ENCODE data around the gene KIF26A. TPM values are rescaled to one million over a fixed set of nuclear protein-coding genes. Genes with fewer than 3 reads are reported as not detected.

Gene KIF26A
- total and polyA plus RNA-seq, 2 donors from 2014 or later: 2.3 to 12.3 TPM

DNA sequence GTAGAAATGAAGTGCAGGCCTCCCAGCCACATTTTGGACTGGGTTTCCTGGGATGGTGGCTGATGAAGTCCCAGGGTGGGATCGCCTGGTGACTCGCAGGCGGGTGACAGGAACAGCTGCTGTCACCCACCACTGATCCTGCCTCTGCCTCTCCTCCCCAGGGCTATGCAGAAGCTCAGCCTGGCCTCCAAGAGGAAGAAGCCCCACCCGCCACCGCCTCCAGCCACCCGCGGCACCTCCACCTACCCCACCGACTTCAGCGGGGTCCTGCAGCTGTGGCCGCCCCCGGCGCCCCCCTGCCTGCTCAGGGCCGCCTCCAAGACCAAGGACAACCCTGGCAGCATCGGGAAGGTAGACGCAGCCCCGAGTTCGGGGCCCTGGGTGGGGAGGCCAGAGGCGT lies 28.3 kb downstream of the KIF26A start:
- intact Hi-C loops (cut with DNase I): no loop called here
- H3K27me3 ChIP-seq (ENCODE audit: control insufficient read depth, insufficient read depth, low read length): peaks cover 2% of the 10 kb centered on the region

DNA sequence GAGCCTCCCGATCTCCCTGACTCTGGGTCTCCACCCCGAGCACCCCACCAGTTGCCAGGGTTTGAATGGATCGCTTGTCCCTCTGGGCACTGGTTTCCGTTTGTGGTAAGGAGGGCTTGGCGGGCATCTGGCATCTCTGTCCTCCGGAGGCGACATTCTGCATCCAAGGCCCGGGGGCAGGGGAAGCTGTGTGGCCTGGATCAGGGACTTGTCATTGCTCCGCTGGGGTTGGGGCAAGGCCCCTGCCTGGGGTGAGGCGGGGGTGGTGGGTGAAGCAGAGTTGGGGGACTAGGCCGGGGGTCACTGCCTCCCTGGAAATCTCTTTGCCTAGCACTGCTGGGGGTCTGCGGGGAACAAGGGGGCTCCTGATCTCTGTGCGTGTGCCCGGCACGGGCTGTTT lies 30.2 kb downstream of the KIF26A start:
- no peak for FAIRE-seq
- H3K9me3 ChIP-seq (ENCODE audit: control insufficient read depth in 2 of 3, insufficient read depth in 1 of 3, low read length in 3 of 3): no peaks in the 10 kb centered on the region
- H3K4me1 ChIP-seq (ENCODE audit: control insufficient read depth in 2 of 3, insufficient read depth in 2 of 3, low read depth in 1 of 3, low read length in 3 of 3): no peaks in the 10 kb centered on the region
- TF ChIP-seq, protein P1, sequence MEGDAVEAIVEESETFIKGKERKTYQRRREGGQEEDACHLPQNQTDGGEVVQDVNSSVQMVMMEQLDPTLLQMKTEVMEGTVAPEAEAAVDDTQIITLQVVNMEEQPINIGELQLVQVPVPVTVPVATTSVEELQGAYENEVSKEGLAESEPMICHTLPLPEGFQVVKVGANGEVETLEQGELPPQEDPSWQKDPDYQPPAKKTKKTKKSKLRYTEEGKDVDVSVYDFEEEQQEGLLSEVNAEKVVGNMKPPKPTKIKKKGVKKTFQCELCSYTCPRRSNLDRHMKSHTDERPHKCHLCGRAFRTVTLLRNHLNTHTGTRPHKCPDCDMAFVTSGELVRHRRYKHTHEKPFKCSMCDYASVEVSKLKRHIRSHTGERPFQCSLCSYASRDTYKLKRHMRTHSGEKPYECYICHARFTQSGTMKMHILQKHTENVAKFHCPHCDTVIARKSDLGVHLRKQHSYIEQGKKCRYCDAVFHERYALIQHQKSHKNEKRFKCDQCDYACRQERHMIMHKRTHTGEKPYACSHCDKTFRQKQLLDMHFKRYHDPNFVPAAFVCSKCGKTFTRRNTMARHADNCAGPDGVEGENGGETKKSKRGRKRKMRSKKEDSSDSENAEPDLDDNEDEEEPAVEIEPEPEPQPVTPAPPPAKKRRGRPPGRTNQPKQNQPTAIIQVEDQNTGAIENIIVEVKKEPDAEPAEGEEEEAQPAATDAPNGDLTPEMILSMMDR (IDR thresholded peaks at IDR 0.05; ENCODE audit: borderline replicate concordance, extremely low read depth, insufficient read depth): no peak
- intact Hi-C loops (cut with DNase I): no loop called here
- no peak for DNase-seq
- peaks cover 2% of the 10 kb centered on the region for H3K27me3 ChIP-seq (ENCODE audit: control insufficient read depth, insufficient read depth, low read length)
- H3K4me3 ChIP-seq (ENCODE audit: low read length in 3 of 3): no peak overlapping the region
- H3K9ac ChIP-seq (ENCODE audit: low read length in 3 of 3): no peak overlapping the region
- peaks cover 0 to 3% (median 0%) of the 10 kb centered on the region in 3 donors for H3K36me3 ChIP-seq (ENCODE audit: control insufficient read depth in 2 of 3, insufficient read depth in 3 of 3, low read length in 3 of 3)
- H3K27ac ChIP-seq (ENCODE audit: low read depth in 2 of 2, low read length in 2 of 2): no peak overlapping the region

More for the DNA sequence above, 28.3 kb downstream of the KIF26A start:
- FAIRE-seq (no peak), DNase-seq (no peak)
- Histone ChIP-seq H3K9me3 (ENCODE audit: control insufficient read depth in 2 of 3, insufficient read depth in 1 of 3, low read length in 3 of 3) (no peaks in the 10 kb centered on the region), H3K4me1 (ENCODE audit: control insufficient read depth in 2 of 3, insufficient read depth in 2 of 3, low read depth in 1 of 3, low read length in 3 of 3) (no peaks in the 10 kb centered on the region), H3K27ac (ENCODE audit: low read depth in 2 of 2, low read length in 2 of 2) (no peak overlapping the region), H3K36me3 (ENCODE audit: control insufficient read depth in 2 of 3, insufficient read depth in 3 of 3, low read length in 3 of 3) (peaks cover 0 to 3% (median 0%) of the 10 kb centered on the region in 3 donors), H3K9ac (ENCODE audit: low read length in 3 of 3) (no peak overlapping the region), H3K4me3 (ENCODE audit: low read length in 3 of 3) (no peak overlapping the region)
- TF ChIP-seq, protein P1 (IDR thresholded peaks at IDR 0.05; ENCODE audit: borderline replicate concordance, extremely low read depth, insufficient read depth): no peak

DNA sequence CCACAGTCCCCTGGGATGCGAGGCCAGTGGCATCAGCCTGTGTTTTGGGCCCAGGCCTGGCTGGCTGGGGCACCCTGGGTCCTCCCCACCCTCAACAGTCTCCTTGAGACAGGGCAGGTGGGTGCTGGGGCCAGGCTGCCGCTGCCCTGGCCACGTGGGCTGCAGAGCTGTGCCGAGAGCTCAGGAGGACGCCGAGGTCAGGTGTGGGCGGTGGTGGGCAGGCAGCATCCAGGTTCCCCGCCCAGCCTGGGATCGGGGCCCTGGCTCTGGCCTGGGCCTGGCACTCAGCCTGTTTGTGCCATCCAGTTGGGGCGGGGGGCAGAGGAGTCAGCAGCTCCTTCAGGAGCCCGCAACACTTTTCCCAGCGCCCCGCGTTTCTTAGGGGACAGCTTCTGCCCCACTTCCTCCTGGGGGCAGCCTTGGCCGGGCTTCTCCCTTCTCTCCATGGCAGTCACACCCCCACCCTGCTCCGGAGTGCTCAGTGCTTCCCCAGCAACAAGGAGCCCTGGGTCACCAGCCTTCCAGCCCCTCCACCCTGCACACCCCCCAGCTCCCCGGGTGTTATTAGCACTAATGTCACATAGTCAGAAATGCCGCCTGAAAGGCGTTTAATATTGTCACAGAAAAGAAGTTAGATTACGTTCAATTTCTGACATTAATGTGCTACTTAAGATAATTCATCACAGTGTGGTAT lies 30.8 kb downstream of the KIF26A start:
- intact Hi-C loops (cut with DNase I): no loop called here
- Histone ChIP-seq H3K4me1 (ENCODE audit: control insufficient read depth in 2 of 3, insufficient read depth in 2 of 3, low read depth in 1 of 3, low read length in 3 of 3) (no peaks in the 10 kb centered on the region), H3K36me3 (ENCODE audit: control insufficient read depth in 2 of 3, insufficient read depth in 3 of 3, low read length in 3 of 3) (peaks cover 0 to 3% (median 0%) of the 10 kb centered on the region in 3 donors), H3K4me3 (ENCODE audit: low read length in 3 of 3) (no peak overlapping the region), H3K9ac (ENCODE audit: low read length in 3 of 3) (no peak overlapping the region), H3K27me3 (ENCODE audit: control insufficient read depth, insufficient read depth, low read length) (peaks cover 2% of the 10 kb centered on the region), H3K9me3 (ENCODE audit: control insufficient read depth in 2 of 3, insufficient read depth in 1 of 3, low read length in 3 of 3) (no peaks in the 10 kb centered on the region), H3K27ac (ENCODE audit: low read depth in 2 of 2, low read length in 2 of 2) (no peak overlapping the region)
- FAIRE-seq (no peak), DNase-seq (no peak)
- TF ChIP-seq, protein P1 (IDR thresholded peaks at IDR 0.05; ENCODE audit: borderline replicate concordance, extremely low read depth, insufficient read depth): no peak
